ENCODE data around the gene SEMA6B. TPM values are rescaled to one million over a fixed set of nuclear protein-coding genes. Genes with fewer than 3 reads are reported as not detected.

SEMA6B gene
- total and polyA plus RNA-seq, 2 donors (not counting 1 experiment from before 2014, with no cell fraction given) = 0.42 TPM; not detected in 1

- H3K79me2 ChIP-seq (ENCODE audit: control insufficient read depth, insufficient read depth, low read length) = no peaks in the 10 kb centered on the region
- no peaks in the 10 kb centered on the region for H4K20me1 ChIP-seq (ENCODE audit: control insufficient read depth, insufficient read depth, low read length, poor library complexity, severe bottlenecking)
- no peak overlapping the region for H3K27ac Mint-ChIP-seq
- H3K9ac ChIP-seq (ENCODE audit: low read length) = no peak overlapping the region
- H3K27ac ChIP-seq (ENCODE audit: low read length in 2 of 2) = no peak overlapping the region
- intact Hi-C loops (cut with micrococcal nuclease) = no loop called here
- ATAC-seq (ENCODE audit: low read depth) (no peak), DNase-seq (no peak)
- H3K4me2 ChIP-seq (replicated peaks; ENCODE audit: low read depth, low read length, poor library complexity, severe bottlenecking) = no peak overlapping the region
- no peaks in the 10 kb centered on the region for H3K27me3 Mint-ChIP-seq
- no peak overlapping the region for H3K4me3 Mint-ChIP-seq
- no peak overlapping the region for H2AFZ ChIP-seq (ENCODE audit: insufficient read depth, low read depth, low read length, poor library complexity, severe bottlenecking)
- H3K9me3 ChIP-seq (ENCODE audit: control extremely low read depth in 1 of 3, control insufficient read depth in 2 of 3, insufficient read depth in 1 of 3, low read length in 2 of 3) = peaks cover 0 to 16% (median 0%) of the 10 kb centered on the region in 3 donors
- no peaks in the 10 kb centered on the region for H3K27me3 ChIP-seq (replicated peaks in 1 of 4; ENCODE audit: control extremely low read depth in 1 of 4, control insufficient read depth in 3 of 4, insufficient read depth in 4 of 4, low read length in 3 of 4)
- no peaks in the 10 kb centered on the region for H3K4me1 Mint-ChIP-seq
- CTCF ChIA-PET = no interaction called here
- POLR2A ChIA-PET = no interaction called here
- 97% methylated on average over 13 of the region's 21 CpGs for WGBS (ENCODE audit: insufficient coverage)
- TF ChIP-seq EZH2 (IDR thresholded peaks at IDR 0.05; ENCODE audit: borderline replicate concordance, insufficient read depth, low read depth, low read length, poor library complexity, severe bottlenecking) = no peak
- TF ChIP-seq CTCF (IDR thresholded peaks at IDR 0.05) = no peak
- no peaks in the 10 kb centered on the region for H3K4me1 ChIP-seq (ENCODE audit: control insufficient read depth in 2 of 2, insufficient read depth in 2 of 2, low read length in 2 of 2)
- no peaks in the 10 kb centered on the region for H3K9me3 Mint-ChIP-seq (ENCODE audit: insufficient read depth)
- H3K36me3 ChIP-seq (replicated peaks in 1 of 2; ENCODE audit: control extremely low read depth in 1 of 2, control insufficient read depth in 1 of 2, extremely low read depth in 1 of 2, insufficient read depth in 2 of 2, low read length in 1 of 2) = no peaks in the 10 kb centered on the region
- H3K4me3 ChIP-seq (ENCODE audit: control extremely low read depth in 1 of 5, extremely low read depth in 1 of 5, insufficient read depth in 1 of 5, low read depth in 2 of 5, low read length in 4 of 5) = no peak overlapping the region
Measured at GRCh38 chr19:4508698-4509097, 50.8 kb downstream of the SEMA6B start.

- H3K4me1 ChIP-seq (ENCODE audit: control insufficient read depth in 2 of 2, insufficient read depth in 2 of 2, low read length in 2 of 2) = no peaks in the 10 kb centered on the region
- TF ChIP-seq CTCF (IDR thresholded peaks at IDR 0.05) = no peak
- TF ChIP-seq EZH2 (IDR thresholded peaks at IDR 0.05; ENCODE audit: borderline replicate concordance, insufficient read depth, low read depth, low read length, poor library complexity, severe bottlenecking) = no peak
- H4K20me1 ChIP-seq (ENCODE audit: control insufficient read depth, insufficient read depth, low read length, poor library complexity, severe bottlenecking) = no peaks in the 10 kb centered on the region
- DNase-seq = no peak
- Mint-ChIP-seq H3K9me3 (ENCODE audit: insufficient read depth) (no peaks in the 10 kb centered on the region), H3K27me3 (no peaks in the 10 kb centered on the region), H3K4me1 (no peaks in the 10 kb centered on the region), H3K4me3 (no peak overlapping the region), H3K27ac (no peak overlapping the region)
- ChIA-PET CTCF (no interaction called here), POLR2A (no interaction called here)
- H3K9me3 ChIP-seq (ENCODE audit: control extremely low read depth in 1 of 3, control insufficient read depth in 2 of 3, insufficient read depth in 1 of 3, low read length in 2 of 3) = peaks cover 0 to 16% (median 0%) of the 10 kb centered on the region in 3 donors
- H3K4me2 ChIP-seq (replicated peaks; ENCODE audit: low read depth, low read length, poor library complexity, severe bottlenecking) = no peak overlapping the region
- no peak overlapping the region for H3K9ac ChIP-seq (ENCODE audit: low read length)
- no peaks in the 10 kb centered on the region for H3K79me2 ChIP-seq (ENCODE audit: control insufficient read depth, insufficient read depth, low read length)
- H3K27me3 ChIP-seq (replicated peaks in 1 of 4; ENCODE audit: control extremely low read depth in 1 of 4, control insufficient read depth in 3 of 4, insufficient read depth in 4 of 4, low read length in 3 of 4) = no peaks in the 10 kb centered on the region
- H3K36me3 ChIP-seq (replicated peaks in 1 of 2; ENCODE audit: control extremely low read depth in 1 of 2, control insufficient read depth in 1 of 2, extremely low read depth in 1 of 2, insufficient read depth in 2 of 2, low read length in 1 of 2) = peaks cover 0 to under 1% of the 10 kb centered on the region in 2 experiments
- H2AFZ ChIP-seq (ENCODE audit: insufficient read depth, low read depth, low read length, poor library complexity, severe bottlenecking) = no peak overlapping the region
- no peak overlapping the region for H3K27ac ChIP-seq (ENCODE audit: low read length in 2 of 2)
- intact Hi-C loops (cut with micrococcal nuclease) = no loop called here
- no peak for ATAC-seq (ENCODE audit: low read depth)
- 95% methylated on average over 17 of the region's 17 CpGs for WGBS (ENCODE audit: insufficient coverage)
- H3K4me3 ChIP-seq (ENCODE audit: control extremely low read depth in 1 of 5, extremely low read depth in 1 of 5, insufficient read depth in 1 of 5, low read depth in 2 of 5, low read length in 4 of 5) = no peak overlapping the region
Measured at GRCh38 chr19:4507804-4508203, 51.7 kb downstream of the SEMA6B start.

Data from B cell (primary cell).